MV-4-11 (cell line): ENCODE results near the gene FMN2.

Experiments used
- DNase-seq: peaks from one replicate; lab custom pipeline; 2025; lab: John Stamatoyannopoulos, UW

The FMN2 gene

DNA sequence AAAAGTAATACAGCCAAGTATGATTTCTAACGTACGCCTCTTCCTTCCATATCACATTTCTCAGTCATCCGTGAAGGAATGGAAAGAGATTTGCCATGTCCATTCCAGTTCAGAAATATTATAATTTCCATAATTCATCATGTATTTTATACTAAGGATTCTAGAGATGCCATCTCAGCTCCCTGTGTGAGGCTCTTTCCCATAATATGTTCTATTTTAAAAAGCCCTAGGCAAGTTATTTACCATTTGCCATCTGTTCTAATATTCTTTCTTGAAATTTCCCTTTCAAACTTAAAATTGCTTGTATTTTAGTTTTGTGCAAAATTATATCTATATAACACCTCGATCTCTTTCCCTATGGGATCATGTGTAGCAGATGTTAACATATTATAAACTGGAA, 106.7 kb downstream of the FMN2 start:
- DNase-seq = no peak

DNA sequence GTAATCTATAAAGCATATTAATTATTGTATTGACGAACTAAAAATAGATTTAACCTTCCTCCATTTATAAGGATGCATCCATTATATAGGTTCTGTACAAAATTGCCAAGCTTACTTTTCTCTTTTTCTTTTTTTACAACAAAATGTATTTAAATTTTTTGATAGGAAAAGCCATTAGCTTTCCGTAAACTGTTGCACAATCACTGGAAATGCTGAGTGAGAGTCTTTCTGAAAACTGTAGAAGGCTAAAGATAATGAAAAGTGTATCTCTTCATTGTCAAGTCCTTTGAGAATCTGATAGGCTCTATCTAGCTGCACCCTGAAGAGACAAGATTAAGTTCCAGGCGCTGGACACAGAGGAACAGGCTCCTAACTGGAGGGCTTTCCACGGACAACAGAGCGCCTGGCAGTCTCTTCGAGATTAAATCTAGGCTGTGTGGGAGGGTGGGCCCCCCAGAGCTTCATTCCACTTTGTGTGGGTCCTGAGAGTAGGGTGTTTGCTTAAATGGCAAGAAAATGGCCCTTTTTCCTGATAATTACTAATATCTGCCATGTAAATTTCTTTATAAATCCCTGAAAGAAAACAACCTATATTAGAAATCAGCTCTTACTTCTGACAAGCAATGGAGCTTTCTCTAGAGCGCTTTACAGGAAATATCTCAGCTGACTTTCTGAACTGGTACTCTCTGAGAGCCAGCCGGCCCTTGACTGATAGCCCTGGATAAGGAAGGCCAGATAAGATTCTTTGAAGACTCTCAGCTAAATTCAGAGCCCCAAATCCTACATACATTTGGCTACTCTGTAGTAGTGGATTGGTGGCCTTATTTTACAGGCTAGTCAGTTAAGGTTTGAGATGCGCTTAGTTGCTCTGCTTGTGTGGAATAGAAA, 108.3 kb downstream of the FMN2 start:
- DNase-seq = no peak

DNA sequence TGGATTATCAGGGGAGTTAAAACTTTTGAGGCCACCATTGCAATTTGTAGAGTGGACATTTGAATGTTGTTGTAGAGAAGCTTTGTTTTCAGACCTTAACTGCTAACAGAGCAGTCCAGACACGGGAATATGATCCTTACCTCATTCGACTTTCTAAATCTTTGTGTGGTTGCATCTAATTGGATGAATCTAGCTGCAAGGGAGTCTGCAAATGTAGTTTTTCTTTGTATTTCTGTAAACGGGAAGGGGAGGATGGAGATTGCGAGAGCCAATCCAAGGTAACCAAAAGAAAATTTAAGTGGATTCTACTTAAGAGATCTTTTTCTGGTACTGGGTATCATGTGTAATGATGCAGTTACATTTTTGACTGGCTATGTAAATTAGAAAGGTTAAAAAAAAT, 110.2 kb downstream of the FMN2 start:
- DNase-seq = no peak

DNA sequence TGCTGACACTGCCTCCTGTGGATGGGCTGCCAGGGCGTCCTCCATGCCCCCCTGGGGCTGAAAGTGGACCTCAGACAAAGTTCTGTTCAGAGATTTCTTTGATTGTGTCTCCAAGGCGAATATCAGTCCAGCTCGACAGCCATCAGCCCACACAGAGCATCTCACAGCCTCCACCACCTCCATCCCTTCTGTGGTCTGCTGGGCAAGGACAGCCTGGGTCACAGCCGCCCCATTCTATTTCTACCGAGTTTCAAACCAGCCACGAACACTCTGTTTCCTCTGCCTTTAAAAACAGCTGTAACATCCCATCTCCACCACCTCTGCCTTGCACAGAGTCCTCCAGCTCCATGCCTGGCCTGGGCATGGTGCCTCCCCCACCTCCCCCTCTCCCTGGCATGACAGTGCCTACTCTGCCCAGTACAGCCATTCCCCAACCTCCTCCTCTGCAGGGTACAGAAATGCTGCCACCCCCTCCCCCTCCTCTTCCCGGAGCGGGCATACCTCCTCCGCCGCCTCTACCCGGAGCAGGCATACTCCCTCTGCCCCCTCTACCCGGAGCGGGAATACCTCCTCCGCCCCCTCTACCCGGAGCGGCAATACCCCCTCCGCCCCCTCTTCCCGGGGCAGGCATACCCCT, 115.5 kb downstream of the FMN2 start:
- no peak for DNase-seq

DNA sequence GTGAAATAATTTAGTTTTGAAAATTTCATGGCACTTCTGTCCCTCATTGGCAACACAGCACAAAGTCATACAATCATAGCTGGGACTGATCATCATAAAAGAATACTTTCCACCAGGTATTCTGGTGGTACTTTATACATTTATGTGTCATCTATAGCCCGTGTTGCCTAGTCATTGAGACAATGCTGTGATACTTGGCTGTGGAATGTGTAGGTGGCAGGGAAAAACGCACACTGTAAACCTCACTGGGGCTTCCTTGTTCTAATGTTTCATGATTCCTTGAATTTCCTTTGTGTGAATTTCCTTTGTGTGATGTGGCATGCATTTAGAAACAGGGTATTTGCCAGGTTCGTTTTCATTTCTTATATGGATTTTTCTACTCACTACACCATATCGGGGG, 118.3 kb downstream of the FMN2 start:
- no peak for DNase-seq

DNA sequence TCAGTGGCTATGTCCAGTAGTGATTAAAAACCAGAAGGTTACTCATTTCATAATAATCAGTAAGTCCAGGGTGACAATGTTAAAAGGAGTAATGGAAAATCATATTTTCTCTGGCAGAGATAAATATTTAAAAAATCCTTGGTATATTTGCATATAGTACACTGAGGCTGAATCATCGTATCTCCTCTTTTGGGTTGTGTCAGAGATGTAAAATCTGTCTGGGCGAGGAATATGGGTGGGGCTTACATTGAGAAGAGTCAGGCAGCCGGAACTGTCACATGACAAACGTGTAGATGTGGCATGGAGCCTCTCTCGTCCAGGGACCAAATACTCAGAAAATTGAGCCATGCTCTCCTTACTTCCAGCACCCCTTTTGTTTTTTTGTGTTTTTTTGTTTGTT, 120.9 kb downstream of the FMN2 start:
- no peak for DNase-seq

DNA sequence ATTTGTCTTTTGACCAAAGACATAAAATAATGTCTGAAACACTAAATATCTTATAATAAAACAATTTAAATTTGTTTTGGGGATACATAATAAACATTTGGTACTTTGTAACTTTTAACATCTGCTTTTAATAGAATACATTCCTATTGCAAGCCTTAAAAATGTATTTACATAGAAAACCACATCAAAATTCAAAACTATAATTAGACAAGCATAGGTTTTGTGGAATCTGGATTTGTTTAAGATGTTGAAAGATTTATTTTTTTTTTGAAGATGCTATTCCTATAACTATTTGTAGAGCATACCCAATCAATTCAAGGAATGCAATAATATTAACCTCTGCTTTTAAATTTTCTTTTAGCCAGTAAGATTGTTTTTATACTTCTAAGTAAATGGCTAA, 125.7 kb downstream of the FMN2 start:
- DNase-seq = no peak

DNA sequence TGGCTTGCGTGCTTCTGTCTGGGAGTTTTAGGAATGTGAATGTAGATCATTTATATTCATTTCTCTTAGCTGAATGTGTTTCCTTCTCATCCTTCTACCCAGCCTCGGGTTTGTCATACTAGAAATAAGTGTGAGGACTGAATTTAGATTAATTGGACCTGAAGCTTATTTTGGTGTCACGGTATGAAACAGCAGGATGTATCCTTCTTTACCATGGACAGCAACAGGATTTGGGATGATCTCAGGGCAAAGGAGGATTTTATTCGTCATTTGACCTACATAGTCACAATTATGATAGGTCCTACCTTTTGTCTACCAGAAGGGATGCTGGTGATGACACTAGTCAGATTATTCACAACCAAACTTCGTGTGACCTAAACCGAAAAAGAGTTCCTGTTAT, 127.4 kb downstream of the FMN2 start:
- no peak for DNase-seq

DNA sequence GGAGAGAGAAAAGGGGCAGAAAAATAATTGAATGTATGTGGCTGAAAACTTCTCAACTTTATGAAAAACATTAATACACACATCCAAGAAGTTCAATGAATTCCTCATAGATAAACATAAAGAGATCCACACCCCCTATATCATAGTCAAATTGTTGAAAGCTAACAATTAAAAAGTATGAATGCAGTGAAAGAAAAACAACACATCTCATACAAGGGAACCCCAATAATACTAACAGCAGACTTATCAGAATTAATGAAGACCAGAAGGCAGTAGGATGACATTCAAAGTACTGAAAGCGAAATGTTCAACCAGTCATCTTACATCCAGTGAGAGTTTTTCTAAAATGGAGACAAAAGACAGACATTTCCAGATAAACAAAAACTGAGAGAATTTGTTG, 134.4 kb downstream of the FMN2 start:
- no peak for DNase-seq

DNA sequence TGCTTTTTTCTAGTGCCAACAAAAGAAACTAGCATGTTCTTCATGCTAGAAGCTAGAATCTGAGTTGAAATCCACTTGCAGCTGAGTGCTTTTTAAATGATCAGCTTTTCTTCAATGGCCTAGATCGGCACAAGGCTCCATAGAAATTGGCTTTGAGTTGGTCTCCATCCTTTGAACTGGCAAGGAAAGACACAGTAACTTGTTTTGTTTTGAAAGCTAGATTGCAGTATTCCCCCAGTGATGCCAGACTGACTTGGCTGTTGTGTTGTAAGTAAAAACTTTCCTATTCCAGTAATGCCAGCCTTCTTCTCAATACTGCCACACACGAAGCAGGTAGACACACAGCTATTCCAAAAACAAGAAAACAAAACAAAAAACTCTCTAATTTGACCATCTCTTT, 139.1 kb downstream of the FMN2 start:
- no peak for DNase-seq

DNA sequence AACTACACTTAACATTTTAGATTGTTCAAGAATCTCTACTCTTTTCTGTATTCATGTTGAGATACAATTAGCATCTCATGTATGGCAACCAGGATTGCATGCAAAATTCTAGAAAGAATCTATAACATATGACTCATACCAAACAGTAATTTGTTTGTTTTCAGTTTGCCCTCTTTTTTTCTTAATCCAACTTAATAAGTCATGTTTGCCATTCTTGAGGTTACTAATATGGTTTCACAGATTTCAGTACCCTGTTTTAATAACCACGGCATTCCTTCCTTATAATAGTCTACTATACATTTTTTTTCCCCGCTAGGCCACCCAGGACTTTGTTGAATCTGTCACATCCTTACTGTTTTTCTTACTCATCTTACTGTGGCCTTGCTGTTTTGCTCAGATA, 140.8 kb downstream of the FMN2 start:
- no peak for DNase-seq

DNA sequence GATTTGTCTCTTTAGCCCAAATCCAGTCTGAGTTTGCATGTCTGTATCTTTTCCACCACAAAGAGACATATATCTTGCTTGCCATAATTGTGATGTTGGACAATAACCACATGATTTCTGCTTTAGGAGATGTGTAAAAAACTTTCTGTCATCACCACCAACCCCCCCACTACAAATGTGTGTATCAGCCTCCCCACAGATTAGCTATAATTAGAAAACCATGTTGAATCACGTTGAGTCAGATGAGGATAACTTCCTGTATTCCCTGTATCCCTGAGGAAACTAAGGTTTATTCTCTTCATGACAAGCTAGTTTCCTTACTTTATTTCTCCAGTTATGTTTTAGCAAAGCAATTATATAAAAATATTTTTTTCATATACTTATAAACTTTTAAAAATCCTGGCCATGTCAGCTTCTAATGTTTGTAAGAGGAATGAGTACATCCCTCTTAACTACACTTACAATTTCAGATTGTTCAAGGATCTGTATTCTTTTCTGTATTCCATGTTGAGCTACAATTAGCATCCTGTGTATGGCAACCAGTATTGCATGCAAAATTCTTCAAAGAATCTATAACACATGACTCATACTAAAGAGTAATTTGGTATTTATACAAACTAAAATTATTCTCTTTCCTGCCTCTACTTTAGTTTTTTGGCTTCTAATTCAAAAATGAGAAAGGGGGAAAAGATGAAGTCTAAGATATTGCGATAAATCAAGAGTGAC, 143.0 kb downstream of the FMN2 start:
- no peak for DNase-seq

DNA sequence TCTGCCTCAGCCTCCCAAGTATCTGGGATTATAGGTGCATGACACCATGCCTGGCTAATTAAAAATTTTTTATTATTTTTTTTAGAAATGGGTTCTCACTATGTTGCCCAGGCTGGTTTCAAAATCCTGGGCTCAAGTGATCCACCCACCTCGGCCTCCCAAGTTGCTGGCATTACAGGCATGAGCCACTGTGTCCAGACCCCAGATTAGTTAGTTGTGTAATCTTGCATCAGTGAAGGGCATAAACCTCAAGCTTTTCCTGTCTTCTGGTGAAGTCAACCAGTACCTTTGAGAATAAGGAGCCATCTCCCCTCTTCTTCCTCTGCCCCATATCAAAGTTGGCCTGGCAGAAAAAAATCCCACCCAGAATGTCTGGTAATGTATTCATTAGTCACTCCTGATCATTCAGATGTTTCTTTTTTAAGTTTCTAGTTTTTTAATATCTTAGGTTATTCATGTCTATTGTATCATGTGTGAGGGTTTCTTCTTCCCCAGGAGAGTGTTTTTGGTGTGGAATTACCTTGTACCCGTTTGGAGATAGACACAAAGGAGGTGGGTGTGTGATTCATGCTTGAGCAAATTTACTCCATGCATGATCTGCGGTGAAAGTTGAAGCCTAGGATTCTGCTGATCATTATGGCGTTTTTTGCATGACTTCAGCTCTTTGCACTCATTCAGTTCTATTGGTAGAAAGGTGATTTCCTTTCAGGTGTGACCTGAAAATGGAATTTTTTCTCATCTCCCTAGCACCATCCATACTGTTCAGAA, 144.0 kb downstream of the FMN2 start:
- no peak for DNase-seq

DNA sequence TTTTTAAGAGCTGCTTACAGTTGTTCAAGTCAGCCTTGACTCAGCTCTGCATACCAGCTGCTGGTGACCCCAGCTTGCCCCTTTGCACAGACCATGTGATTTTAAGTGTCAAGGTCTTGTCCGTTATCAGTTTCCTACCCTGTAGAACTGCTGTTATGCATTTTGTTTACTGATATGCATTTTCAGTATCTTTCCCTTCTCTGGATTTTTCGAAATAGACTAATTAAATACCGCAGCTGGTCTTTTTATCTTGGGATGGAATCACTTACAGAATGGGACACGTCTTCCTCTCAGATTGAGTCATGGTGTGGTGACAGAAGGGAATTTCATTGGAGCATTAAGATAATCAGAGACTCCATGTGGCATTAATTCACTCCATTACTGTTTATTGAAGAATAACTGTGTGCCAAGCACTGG, 145.6 kb downstream of the FMN2 start:
- no peak for DNase-seq

DNA sequence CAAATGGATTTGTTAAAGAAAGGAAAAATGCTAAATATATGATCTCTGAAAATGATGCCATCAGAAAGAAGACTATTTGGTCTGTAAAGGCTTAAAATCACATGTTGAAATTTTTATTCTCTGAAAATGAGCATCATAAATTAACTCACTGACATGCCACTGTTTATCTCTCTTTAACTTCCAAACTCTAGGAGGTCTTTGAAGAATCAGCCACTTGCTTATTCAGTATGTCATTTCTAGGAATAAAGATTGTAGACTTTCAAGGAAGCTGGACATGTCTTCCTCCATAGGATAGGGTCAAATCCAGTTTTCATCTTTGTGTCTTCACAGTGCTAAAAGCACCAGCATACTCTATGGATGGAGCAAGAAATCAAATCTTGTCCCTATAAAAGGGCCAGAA, 147.6 kb downstream of the FMN2 start:
- DNase-seq = no peak

DNA sequence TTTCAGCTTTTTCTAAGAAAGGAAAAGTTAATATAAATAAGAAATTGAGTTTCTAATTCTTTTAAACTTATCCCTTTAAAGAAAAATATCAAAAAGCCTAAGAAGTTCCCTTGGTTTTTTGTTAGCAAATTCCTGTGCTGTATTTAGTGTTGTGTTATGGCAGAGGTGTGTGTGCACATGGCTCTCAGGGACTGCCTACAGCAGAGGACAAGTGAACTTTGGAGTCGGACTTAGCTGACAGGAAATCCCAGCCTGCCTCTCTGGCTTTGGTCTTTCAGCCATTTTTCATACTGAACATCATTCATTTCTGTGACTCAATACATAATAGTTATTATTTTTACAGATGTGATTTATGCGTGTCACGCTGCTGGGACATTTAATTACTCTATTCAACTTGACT, 149.6 kb downstream of the FMN2 start:
- no peak for DNase-seq

DNA sequence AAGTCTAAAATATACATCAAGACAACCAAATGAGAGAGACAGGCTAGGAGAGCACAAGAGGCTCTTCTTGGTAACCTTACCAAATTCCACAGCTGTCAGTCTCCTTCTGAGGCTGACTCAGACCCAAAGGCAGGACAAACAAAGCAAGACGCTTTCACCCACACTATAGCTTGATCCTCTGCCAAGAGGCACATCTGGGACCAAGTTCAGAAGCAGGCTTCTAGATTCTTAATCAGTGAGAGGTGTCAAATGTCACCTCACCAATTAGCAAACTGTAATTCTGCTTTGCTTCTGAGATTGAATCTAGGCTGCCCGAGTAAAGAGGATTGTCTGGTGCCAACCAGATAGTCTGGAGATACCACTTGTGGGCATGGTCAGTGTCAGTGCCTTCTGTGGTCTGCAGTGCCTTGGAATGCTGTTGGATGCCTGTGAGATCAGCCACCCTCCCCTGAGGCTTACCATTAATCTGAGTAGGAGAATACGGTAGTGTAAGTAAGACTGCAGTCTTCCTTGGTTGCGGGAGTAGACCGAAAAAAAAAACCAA, 151.0 kb downstream of the FMN2 start:
- DNase-seq = no peak

DNA sequence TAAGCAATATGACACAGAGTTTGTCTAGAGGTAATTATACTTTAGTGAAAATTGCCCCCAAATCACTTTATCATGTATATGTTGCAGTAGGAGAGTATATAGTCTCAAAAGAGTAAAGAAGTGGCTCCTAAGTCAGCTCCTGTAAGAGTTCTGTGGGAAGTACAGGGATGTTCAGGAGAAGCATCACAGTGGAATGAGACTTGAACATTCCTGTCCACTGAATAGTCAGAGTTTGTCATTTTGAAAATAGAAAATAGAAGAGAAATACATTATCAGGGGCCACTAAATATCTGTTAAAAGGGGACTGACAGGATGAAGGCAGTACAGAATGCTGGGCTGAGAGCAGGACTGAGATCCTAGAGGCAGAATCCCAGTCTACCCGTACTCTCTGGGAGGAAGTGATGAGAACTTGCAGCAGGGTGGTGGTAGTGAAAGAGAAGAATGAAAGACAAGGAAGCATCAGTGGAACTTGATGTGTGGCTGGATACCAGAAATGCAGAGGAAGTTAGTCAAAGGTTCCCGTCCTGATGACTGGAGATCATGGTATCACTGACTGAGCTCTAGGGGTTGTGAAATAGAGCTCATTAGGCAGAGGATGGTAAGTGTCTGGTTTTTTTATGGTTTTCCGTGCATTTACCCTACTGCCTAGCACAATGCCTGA, 153.4 kb downstream of the FMN2 start:
- DNase-seq = no peak

DNA sequence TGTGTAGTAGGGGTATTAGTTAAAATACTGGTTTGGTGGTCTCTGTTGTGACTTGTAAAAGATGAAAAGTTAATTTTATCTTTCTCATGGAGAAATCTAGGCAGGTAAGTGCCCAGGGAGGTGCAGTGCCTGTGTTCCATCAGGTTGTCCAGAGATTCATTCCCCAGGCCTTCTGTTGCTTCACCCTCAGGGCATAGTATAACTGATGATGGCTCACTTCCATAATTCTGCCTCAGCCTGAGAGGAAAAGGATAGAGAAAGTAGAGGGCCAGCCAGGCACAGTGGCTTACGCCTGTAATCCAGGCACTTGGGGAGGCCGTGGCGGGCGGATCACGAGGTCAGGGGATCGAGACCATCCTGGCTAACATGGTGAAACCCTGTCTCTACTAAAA, 153.9 kb downstream of the FMN2 start:
- DNase-seq = no peak

DNA sequence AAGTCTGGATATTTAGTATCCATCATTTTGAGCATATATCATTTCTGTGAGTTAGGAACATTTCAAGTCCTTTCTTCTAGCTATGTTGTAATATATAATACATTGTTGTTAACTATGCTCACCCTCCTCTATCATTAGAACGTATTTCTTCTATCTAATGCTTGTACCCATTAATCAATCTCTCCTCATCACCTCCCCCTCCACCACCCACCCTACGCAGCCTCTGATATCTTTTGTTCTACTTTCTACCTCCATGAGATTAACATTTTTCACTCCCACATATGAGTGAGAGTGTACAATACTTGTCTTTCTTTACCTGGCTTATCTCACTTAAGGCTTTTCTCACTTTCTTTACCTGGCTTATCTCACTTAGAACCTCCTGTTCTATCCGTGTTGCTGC, 156.2 kb downstream of the FMN2 start:
- no peak for DNase-seq

DNA sequence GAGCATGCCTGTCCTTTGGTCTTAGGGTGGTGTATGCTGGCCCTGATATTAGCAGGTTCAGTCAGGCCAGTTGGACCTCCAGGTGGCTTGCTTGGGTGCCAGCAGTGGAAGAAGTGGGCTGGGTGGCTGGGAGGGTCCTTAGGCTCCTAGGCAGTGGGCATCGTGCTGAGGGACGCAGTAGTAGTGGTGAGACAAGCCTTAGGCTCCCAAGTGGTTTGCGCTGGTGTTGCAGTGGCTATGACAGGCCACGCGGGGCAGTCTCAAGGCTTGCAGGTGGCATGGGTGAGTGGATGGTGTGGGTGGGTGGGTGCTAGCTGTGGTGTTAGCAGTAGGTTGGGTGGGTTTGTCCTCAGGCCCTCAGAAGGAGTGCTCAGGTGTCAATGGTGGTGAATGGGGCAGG, 162.3 kb downstream of the FMN2 start:
- no peak for DNase-seq
